ENCODE measurements around the gene ZACN. TPM values are rescaled to one million over a fixed set of nuclear protein-coding genes. Genes with fewer than 3 reads are reported as not detected.

ZACN gene
- polyA plus RNA-seq, 3 donors = 0.09 TPM; not detected in 2

DNA sequence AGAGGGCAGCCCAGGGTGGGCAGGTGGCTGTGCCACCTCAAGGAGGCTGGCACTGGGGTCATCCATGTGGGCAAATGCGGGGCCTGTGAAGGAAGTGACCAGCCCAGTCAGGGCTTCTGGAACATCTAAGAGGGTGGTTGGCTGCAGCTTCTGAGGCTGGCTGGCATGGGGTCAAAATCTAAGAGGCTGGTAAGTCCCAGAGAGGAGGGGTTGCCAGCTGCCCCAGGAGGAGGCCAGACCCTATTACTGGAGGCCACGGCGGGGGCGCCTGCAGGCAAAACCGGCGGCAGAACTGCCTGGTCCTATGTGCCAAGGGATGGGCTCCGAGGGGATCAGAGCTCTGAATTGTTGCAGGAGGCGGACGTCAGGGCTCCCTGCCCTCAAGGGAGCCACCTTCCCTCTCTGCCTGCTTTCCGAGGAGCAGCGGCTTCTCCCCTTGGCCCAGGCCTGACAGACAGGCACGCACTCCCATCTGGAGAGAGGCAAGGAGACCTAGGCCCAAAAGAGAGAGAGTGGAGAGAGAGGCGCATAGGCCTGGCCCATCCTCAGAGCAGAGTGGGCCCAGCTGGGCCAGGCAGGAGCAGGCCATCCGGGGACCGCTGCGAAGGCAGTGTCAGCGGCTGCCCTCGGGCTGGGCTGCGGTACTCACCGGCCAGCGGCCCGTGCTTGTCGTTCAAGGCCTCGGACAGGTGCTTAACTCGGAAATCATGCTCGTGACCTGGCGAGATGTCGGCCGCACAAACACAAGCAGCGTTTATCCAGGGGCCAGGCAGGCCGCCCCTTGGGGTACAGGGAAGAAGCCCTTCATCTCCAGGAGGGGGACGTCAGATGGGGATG is 10.9 kb downstream of the ZACN start:
- Mint-ChIP-seq H3K4me3 (no peak overlapping the region), H3K4me1 (peaks cover 2% of the 10 kb centered on the region), H3K36me3 (peaks cover 87 to 99% of the 10 kb centered on the region in 2 donors), H3K9me3 (no peaks in the 10 kb centered on the region), H3K27me3 (ENCODE audit: low read depth in 3 of 3) (peaks cover 0 to 2% (median 1%) of the 10 kb centered on the region in 3 donors), H3K27ac (no peak overlapping the region)
- Histone ChIP-seq H3K9ac (ENCODE audit: insufficient read depth, low read length, poor library complexity, severe bottlenecking) (no peak overlapping the region), H3K4me2 (replicated peaks; ENCODE audit: extremely low read depth, low read length, poor library complexity, severe bottlenecking) (no peak overlapping the region), H3K4me1 (ENCODE audit: control insufficient read depth in 1 of 2, insufficient read depth in 2 of 2, low read length in 2 of 2) (no peaks in the 10 kb centered on the region), H3K9me3 (replicated peaks in 1 of 2; ENCODE audit: control insufficient read depth in 1 of 2, insufficient read depth in 1 of 2, low read length in 2 of 2) (no peaks in the 10 kb centered on the region), H4K20me1 (ENCODE audit: insufficient read depth, low read length) (no peaks in the 10 kb centered on the region), H3K27ac (ENCODE audit: low read depth in 1 of 2, low read length in 2 of 2) (no peak overlapping the region), H2AFZ (ENCODE audit: insufficient read depth, low read depth, low read length, poor library complexity, severe bottlenecking) (no peak overlapping the region), H3K79me2 (ENCODE audit: insufficient read depth, low read length) (no peaks in the 10 kb centered on the region), H3K4me3 (replicated peaks in 1 of 3; ENCODE audit: low read depth in 2 of 3, low read length in 3 of 3) (no peak overlapping the region), H3K36me3 (replicated peaks in 1 of 2; ENCODE audit: control insufficient read depth in 1 of 2, insufficient read depth in 2 of 2, low read length in 2 of 2) (peaks cover 98 to 100% of the 10 kb centered on the region in 2 donors), H3K27me3 (ENCODE audit: control insufficient read depth in 2 of 2, insufficient read depth in 2 of 2, low read length in 2 of 2) (no peaks in the 10 kb centered on the region)
- DNase-seq = peak in 1 of 3 donors; percentile 2
- intact Hi-C loops (cut with micrococcal nuclease) = no loop called here
- 97% methylated on average over 24 of the region's 32 CpGs for WGBS (ENCODE audit: insufficient coverage)
- TF ChIP-seq, protein P1, sequence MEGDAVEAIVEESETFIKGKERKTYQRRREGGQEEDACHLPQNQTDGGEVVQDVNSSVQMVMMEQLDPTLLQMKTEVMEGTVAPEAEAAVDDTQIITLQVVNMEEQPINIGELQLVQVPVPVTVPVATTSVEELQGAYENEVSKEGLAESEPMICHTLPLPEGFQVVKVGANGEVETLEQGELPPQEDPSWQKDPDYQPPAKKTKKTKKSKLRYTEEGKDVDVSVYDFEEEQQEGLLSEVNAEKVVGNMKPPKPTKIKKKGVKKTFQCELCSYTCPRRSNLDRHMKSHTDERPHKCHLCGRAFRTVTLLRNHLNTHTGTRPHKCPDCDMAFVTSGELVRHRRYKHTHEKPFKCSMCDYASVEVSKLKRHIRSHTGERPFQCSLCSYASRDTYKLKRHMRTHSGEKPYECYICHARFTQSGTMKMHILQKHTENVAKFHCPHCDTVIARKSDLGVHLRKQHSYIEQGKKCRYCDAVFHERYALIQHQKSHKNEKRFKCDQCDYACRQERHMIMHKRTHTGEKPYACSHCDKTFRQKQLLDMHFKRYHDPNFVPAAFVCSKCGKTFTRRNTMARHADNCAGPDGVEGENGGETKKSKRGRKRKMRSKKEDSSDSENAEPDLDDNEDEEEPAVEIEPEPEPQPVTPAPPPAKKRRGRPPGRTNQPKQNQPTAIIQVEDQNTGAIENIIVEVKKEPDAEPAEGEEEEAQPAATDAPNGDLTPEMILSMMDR (IDR thresholded peaks at IDR 0.05) = no peak

DNA sequence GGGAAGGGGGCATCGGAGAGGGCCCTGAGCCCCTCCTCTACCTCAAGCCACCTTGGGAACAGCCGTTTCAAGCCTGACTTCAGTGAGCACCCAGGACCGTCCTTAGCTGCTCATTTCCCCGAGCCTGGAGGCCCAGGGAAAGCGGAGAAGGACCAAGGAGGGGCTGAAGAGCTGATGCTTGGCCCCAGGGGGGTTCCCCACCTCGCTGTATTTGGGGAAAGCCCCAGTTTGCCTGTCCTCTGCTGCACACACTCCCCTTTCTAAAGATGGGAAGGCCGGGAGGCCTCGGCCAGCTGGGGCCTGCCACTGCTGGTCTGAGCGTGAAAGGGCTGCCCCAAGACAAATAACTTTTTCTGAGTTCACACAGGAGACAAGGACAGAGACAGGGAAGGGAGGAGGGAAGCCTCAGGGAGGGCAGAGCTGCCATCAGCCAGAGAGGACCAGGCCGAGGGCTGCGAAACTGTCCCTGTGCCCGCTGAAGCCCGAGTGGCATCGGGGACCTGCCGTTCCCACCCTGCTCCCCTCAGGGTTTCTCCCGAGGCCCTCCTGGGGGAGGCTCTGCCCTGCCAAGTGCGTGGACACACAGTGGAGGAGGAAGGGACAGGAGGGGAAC is 11.6 kb downstream of the ZACN start:
- DNase-seq = no peak
- no peaks in the 10 kb centered on the region for H3K9me3 Mint-ChIP-seq
- H3K4me1 ChIP-seq (ENCODE audit: control insufficient read depth in 1 of 2, insufficient read depth in 2 of 2, low read length in 2 of 2) = no peaks in the 10 kb centered on the region
- H3K36me3 Mint-ChIP-seq = peaks cover 82 to 99% of the 10 kb centered on the region in 2 donors
- no peak overlapping the region for H3K27ac ChIP-seq (ENCODE audit: low read depth in 1 of 2, low read length in 2 of 2)
- H4K20me1 ChIP-seq (ENCODE audit: insufficient read depth, low read length) = no peaks in the 10 kb centered on the region
- H2AFZ ChIP-seq (ENCODE audit: insufficient read depth, low read depth, low read length, poor library complexity, severe bottlenecking) = no peak overlapping the region
- peaks cover 0 to 2% (median 1%) of the 10 kb centered on the region in 3 donors for H3K27me3 Mint-ChIP-seq (ENCODE audit: low read depth in 3 of 3)
- TF ChIP-seq, protein P1 (IDR thresholded peaks at IDR 0.05) = no peak
- no peak overlapping the region for H3K9ac ChIP-seq (ENCODE audit: insufficient read depth, low read length, poor library complexity, severe bottlenecking)
- no peaks in the 10 kb centered on the region for H3K9me3 ChIP-seq (replicated peaks in 1 of 2; ENCODE audit: control insufficient read depth in 1 of 2, insufficient read depth in 1 of 2, low read length in 2 of 2)
- H3K79me2 ChIP-seq (ENCODE audit: insufficient read depth, low read length) = no peaks in the 10 kb centered on the region
- no peak overlapping the region for H3K4me3 ChIP-seq (replicated peaks in 1 of 3; ENCODE audit: low read depth in 2 of 3, low read length in 3 of 3)
- H3K4me1 Mint-ChIP-seq = peaks cover 2% of the 10 kb centered on the region
- no peak overlapping the region for H3K4me2 ChIP-seq (replicated peaks; ENCODE audit: extremely low read depth, low read length, poor library complexity, severe bottlenecking)
- H3K4me3 Mint-ChIP-seq = no peak overlapping the region
- intact Hi-C loops (cut with micrococcal nuclease) = no loop called here
- 93% methylated on average over 4 of the region's 17 CpGs for WGBS (ENCODE audit: insufficient coverage)
- H3K27ac Mint-ChIP-seq = peak overlapping the region in 1 of 7 donors; percentile 54
- H3K27me3 ChIP-seq (ENCODE audit: control insufficient read depth in 2 of 2, insufficient read depth in 2 of 2, low read length in 2 of 2) = no peaks in the 10 kb centered on the region
- peaks cover 98 to 100% of the 10 kb centered on the region in 2 donors for H3K36me3 ChIP-seq (replicated peaks in 1 of 2; ENCODE audit: control insufficient read depth in 1 of 2, insufficient read depth in 2 of 2, low read length in 2 of 2)
